HG02678 (cell line): ENCODE measurements around the gene FAM78A.
"Not testable (repeated sequence)": the region's sequence is repeated elsewhere in the genome, so short reads cannot be mapped to it uniquely, and the experiment has no call there.

ENCODE experiments used
- ATAC-seq: cut with Tn5 transposase; IDR thresholded peaks from one replicate; pipeline ENCODE4 v1.9.1; 2021; ENCODE audit warnings: mild to moderate bottlenecking, moderate library complexity; ENCODE audit not compliant: unreplicated experiment

FAM78A gene

DNA sequence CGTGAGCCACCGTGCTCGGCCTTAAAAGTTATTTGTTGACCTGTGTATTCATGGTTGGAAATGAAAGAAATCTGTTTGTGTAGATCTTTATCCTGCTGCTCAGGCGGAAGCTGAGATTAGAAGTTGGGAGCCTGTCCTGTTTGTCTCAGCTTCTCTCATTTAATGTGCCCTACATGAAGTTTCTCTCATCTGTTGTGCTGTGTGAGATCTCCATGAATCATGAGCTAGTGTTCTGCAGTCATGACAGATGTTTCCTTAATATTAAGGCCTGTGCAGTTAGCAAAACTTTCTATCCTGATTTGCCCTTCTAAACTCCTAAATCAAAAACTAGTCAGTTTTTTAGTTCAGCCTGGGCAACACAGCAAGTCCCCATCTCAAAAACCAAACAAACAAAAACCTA, 59.5 kb downstream of the FAM78A start:
- ATAC-seq, result no peak

DNA sequence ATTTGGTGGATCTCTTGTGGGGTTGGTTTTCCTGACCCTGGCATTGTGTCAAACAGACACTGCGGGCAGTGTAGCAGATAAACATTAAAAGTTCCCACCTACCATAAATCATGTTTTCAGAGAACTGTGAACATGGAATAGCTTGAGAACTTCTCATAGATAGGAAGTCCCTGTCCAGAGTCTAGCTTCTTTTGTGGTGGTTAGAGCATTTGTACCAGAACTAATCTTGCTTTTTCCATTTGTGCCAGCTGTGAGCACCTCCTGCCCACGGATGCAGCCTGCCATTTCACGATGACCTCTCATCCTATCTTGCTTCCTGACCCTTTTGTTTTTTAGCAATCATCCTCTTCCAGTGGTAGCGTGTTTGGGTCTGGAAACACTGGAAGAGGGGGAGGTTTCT, 61.4 kb downstream of the FAM78A start:
- ATAC-seq, result no peak

DNA sequence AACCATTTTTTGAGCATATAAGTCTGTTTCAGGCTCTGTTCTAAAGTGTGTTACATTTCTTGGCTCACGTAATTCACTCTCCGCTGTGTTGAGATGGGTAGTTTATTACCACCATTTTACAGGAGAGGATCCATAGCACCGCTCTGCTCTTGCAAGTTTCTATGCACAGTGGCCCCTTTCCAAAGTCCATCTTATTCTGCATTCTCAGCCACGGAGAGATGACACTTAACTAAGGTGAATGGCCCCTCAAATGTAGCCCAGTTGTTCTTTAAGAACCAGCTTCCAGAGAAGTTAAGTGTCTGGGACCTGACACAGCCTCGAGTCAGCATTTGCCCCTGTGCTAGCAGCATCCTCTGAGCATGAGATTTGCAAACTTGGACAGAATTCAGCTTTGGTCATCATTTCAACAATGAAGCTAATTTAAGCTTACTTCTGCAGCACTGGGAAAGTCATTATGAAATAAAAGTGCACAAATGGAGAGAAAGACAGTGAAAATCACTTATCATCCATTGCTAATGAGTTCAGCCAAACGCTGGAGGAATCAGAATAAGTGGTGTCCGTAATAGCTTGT, 61.9 kb downstream of the FAM78A start:
- ATAC-seq, result no peak

DNA sequence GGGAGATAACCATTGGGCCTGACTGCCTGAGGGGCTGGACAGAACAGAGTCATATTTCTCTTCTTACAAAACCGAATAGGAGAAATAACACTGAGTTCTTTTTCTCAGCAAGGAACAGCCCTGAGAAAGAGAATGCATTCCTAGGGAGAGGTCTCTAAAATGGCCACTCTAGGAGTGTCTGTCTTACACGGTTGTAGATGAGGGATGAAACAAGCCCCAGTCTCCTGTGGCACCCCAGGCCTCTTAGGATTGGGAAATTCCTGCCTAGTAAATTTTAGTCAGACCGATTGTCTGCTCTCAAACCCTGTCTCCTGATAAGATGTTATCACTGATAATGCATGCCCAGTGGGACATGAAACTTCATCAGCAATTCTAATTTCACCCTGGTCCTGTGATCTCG, 64.4 kb downstream of the FAM78A start:
- not testable (repeated sequence) for ATAC-seq
